ENCODE measurements around the gene TMEM203.

The TMEM203 gene

DNA sequence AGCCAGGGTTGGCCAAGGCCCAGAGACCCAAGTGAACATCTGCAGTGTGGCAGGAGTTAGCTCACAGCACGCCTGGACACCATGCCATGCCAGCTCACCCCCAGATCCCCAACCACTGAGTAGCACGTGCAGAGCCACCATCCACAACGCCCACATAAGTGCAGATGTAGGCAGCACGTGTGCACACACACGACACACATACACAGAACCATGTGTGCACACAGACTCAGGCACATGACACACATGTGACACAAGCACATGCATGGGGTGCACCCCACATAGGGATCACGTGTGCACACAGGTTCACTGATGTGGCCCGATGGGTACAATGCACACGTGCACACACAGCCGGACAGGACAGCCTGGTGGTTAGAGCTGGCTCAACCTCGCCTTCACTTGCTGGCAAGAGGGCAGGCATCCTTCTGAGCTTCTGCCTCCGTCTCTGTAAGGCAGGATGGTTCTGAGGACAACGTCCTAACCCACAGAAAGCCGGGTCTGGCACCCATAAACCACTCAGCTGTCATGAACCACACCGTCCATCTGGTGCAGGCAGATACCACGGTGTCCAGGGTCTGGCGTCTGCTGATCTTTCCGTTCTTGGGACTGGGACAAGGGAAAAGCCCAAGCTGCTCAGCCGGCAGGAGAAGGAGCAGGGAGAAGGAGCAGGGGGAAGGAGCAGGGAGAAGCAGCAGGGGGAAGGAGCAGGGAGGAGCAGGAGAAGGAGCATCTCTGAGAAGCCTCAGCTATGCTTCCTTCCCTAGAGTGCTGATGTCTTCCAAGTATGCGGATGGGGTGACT lies 47.6 kb downstream of the TMEM203 start:
- DNase-seq (ENCODE audit: low read depth) = no peak
- no peak overlapping the region for H3K4me3 ChIP-seq (replicated peaks; ENCODE audit: low read depth, low read length)
- TF ChIP-seq, protein P1, sequence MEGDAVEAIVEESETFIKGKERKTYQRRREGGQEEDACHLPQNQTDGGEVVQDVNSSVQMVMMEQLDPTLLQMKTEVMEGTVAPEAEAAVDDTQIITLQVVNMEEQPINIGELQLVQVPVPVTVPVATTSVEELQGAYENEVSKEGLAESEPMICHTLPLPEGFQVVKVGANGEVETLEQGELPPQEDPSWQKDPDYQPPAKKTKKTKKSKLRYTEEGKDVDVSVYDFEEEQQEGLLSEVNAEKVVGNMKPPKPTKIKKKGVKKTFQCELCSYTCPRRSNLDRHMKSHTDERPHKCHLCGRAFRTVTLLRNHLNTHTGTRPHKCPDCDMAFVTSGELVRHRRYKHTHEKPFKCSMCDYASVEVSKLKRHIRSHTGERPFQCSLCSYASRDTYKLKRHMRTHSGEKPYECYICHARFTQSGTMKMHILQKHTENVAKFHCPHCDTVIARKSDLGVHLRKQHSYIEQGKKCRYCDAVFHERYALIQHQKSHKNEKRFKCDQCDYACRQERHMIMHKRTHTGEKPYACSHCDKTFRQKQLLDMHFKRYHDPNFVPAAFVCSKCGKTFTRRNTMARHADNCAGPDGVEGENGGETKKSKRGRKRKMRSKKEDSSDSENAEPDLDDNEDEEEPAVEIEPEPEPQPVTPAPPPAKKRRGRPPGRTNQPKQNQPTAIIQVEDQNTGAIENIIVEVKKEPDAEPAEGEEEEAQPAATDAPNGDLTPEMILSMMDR (IDR thresholded peaks at IDR 0.05; ENCODE audit: low read length, missing control alignments) = no peak

DNA sequence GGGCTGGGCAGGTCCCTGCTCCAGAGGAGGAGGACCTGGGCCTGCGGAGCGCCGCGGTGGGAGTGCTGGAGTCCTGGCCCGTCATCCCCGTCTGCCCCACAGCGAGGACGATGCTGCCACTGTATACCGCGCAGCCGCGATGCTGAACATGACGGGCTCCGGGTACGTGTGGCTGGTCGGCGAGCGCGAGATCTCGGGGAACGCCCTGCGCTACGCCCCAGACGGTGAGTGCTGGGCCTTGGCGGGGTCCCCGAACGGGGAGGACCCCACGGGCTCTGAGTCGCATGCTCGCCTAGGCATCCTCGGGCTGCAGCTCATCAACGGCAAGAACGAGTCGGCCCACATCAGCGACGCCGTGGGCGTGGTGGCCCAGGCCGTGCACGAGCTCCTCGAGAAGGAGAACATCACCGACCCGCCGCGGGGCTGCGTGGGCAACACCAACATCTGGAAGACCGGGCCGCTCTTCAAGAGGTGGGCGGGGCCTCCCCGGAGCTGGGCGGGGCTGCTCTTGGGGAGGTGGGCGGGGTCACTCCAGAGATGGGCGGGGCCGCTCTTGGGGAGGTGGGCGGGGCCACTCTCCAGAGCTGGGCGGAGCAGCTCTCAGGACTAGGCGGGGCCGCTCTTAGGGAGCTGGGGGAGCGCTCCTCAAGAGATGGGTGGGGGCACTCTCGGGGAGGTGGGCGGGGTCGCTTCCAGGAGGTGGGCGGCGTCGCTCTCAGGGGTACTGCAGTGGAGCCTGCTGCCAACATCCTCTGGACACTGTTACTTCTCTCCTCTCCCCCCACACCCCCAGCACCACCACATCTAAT lies 48.7 kb downstream of the TMEM203 start:
- TF ChIP-seq, protein P1 (IDR thresholded peaks at IDR 0.05; ENCODE audit: low read length, missing control alignments) = no peak
- DNase-seq (ENCODE audit: low read depth) = peak; percentile 50
- H3K4me3 ChIP-seq (replicated peaks; ENCODE audit: low read depth, low read length) = peak overlapping the region; percentile 29
